ENCODE results near the gene ITIH1.

Gene ITIH1

GRCh38 chr3:52839268-52839575, 61.8 kb downstream of the ITIH1 start:
- no peak for DNase-seq (ENCODE audit: low spot score)

GRCh38 chr3:52839892-52840545, 62.6 kb downstream of the ITIH1 start:
- no peak for DNase-seq (ENCODE audit: low spot score)

GRCh38 chr3:52841211-52841980, 64.0 kb downstream of the ITIH1 start:
- DNase-seq (ENCODE audit: low spot score) = no peak
